Fibroblast of upper back skin (primary cell): Measurements from ENCODE around the gene SLC25A24.
"Not testable (repeated sequence)": the region's sequence is repeated elsewhere in the genome, so short reads cannot be mapped to it uniquely, and the experiment has no call there.

Experiments
- DNase-seq: peaks from one replicate; pipeline ENCODE4 v3.0.0-alpha.2; 2013

The SLC25A24 gene

DNA sequence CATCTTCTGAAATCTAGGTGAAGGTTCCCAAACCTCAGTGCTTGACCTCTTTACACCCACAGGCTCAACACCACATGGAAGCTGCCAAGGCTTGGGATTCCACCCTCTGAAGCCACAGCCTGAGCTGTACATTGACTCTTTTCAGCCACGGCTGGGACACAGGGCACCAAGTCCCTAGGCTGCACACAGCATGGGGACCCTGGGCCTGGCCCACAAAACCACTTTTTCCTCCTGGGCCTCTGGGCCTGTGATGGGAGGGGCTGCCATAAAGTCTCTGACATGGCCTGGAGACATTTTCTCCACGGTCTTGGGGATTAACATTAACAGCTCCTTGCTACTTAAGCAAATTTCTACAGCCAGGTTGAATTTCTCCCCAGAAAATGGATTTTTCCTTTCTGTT, 67.8 kb downstream of the SLC25A24 start:
- not testable (repeated sequence) for DNase-seq

DNA sequence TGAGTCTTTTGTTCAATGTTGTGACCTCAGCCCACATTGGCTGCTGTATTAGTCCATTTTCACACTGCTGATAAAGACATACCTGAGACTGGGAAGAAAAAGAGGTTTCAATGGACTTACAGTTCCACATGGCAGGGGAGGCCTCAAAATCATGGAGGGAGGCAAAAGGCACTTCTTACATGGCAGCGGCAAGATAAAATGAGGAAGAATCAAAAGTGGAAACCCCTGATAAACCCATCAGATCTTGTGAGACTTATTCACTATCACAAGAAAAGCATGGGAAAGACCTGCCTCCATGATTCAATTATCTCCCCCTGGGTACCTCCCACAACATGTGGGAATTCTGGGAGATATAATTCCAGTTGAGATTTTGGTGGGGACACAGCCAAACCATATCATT, 68.9 kb downstream of the SLC25A24 start:
- not testable (repeated sequence) for DNase-seq

DNA sequence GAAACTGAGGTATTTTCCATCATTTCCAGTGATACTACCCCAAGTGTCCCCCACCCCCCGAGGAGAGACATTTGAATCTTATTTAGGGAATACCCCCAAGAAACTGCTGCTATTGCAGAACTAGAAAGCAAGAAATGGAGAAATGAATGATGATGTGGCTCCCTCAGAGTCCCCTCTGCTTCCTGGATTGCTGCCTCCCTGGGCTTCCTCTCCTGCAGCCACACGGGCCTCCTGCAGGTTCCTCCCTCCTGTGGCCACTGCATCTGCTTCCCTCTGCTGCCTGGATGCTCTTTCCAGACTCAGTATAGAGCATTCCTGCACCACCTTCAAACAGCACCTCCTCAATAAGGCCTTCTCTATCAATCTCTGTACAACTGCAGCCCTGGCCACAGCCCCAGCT, 69.3 kb downstream of the SLC25A24 start:
- no peak for DNase-seq

DNA sequence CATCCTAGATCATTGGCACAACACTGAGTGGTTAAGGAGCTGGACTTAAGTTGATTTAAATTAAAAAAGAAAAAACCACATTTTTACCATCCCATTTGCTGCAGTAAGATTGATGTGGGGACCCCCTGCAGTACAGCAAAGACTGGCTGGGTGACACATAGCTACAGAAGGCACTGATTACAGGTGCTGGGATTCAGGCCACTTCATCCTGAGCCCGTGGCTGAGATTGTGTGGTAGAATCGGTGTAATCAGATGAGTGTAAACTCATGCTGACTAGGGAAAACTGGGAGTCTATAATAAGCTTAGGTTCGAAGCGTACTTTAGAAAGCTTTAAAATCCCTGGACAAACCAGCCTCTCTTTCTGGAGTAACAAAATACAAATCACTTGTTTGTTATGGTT, 70.1 kb downstream of the SLC25A24 start:
- DNase-seq = no peak

DNA sequence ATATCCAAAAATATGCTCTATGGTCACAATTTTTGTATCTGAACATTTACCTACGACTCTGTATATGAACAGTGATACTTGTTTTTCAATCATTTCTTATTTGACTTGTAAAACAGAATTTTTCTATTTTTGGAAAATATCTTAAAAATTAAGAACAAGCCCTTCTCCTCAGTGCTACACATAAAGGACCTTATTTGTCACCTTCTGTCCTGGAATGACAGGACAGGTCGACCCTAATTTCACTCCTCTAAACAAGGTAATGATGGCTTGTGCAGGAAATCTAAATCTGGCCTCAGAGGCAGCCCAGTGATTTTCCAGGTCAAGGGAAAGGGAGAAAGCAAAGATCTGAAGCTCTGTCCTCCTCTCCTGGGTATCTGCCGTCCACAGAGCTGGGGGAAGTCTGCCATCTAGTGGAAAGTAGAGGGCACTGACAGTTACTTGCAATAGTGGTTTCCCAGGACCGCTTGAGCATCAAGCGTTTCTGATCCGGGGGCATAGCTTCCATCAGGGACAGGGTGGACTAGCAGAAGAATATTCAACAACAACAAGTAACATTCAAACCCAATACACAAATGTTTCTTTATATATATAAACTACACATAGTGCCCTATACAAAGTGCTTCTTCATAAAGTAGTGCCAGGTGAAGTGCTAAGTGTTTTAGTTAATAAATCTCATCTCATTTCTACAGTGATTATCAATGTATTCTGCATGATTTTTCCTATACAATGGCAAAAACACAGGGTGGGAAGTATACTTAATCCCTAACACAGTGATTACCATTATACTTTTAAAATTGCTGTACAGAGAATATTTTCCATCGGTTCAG, 74.6 kb downstream of the SLC25A24 start:
- DNase-seq = peak; percentile 77

DNA sequence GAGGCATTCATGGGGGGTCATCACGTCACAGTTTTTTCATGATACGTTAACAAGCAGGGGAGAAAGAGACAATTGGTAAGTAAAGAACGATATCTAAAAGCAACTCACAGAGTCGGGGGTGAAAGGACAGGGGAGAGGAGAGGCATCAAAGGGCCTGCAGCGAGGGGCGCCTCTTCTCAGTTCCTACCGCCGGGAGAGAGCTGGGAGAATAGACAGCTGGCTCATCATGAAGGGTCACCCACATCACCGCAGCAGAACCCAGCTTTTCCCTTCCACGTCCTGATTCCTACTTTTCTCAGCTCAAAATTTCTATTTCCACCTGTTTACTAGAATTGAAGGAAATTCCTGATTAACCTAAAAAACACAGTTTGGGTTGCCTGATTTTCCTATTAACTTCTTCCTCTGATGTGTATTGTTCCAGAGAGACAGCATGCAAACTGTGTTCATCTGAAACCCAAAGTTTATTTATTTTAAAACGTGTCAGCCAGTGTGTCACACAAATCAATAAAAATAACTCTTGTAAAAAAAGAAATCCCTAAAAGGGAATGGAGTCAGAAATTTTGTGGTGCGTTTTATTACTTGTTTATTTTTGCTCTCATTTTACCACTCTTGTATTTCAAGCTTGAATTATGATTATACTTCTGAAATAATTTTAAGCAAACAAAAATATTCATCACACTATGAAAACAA, 75.4 kb downstream of the SLC25A24 start:
- no peak for DNase-seq

DNA sequence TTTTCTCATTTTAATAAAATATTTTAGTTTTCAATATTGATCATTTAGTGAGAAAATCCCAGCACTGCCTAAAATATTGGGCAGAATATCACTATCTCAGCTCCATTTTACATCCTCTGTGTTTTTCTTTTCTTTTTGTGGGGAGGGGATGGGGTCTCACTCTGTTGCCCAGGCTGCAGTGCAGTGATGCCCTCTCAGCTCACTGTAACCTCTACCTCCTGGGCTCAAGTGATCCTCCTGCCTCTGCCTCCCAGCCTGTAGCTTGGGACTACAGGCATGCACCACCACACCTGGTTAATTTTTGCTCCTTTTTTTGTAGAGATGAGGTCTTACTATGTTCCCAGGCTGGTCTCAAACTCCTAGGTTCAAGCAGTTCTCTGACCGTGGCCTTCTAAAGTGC, 76.1 kb downstream of the SLC25A24 start:
- DNase-seq = no peak

DNA sequence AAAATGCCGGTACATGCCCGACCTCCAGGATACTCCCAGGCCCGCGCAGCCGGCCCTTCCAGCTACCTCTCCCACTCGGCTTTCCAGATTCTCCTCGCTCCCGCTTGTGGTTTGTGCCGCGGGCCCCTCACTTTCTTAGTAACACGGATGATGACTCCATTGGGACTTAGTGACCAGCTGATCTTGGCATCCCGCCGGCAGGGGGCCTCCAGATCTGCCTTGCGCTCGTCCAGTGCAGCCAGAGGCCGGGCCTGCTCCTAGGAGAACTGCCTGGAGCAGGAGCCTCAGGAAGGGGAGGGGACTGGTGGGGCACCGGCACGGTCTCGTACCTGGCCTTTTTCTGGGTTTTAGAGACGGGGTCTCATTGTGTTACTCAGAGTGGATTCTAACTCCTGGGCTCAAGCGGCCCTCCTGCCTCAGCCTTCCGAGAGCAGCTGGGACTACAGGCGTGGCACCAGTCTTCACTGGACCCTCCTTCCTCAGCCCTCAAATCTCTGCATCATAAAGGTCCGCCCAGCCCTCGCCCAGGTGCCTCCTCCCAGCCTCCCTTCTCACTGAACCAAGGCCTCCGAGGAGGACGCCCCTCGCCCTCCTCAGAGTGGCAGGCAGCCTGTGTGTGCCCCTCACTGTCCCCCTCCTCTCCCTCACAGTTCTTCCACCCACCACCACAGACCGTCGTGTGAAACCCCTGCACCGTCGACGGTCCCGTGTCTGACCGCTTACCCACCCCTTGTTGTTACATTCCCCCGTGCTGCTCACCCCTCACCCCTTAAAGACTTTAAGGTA, 78.6 kb downstream of the SLC25A24 start:
- peak; percentile 45 for DNase-seq

DNA sequence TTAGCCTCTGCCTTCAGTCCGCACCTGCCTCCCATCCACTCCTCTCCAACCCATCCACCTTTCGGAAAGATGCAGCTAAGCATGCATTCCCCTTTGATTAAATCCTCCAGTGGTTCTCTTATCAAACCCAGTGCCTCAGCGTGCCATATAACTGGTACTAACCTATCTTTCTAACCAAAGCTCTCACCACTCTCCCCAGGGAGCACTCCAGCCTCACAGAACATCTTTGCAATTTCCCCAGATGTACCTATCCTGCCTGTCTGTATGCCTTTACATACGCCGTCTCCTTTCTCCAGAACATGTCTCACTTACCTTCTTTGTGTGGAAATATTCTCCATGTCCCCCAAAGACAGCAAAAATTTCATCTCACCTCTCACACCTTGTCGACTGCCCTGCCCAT, 80.0 kb downstream of the SLC25A24 start:
- no peak for DNase-seq

DNA sequence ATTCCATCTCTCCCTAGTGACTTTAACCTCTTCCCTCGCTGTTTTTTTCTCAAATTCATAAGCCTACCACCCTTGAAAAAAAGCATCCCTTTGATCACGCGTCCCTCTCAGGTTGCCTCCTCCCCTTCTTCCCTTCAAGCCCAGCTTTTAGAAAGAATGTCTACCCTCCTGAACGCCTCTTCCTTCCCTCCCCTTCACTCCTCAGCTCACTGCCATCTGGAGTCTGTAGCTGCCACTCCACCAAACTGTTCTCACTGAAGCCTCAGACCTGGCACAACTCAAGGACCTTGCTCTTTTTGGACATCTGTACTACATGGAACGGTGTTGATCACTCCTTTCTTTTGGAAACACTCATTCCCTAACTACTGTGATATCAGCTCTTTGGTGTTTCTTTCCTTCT, 80.6 kb downstream of the SLC25A24 start:
- DNase-seq = no peak

DNA sequence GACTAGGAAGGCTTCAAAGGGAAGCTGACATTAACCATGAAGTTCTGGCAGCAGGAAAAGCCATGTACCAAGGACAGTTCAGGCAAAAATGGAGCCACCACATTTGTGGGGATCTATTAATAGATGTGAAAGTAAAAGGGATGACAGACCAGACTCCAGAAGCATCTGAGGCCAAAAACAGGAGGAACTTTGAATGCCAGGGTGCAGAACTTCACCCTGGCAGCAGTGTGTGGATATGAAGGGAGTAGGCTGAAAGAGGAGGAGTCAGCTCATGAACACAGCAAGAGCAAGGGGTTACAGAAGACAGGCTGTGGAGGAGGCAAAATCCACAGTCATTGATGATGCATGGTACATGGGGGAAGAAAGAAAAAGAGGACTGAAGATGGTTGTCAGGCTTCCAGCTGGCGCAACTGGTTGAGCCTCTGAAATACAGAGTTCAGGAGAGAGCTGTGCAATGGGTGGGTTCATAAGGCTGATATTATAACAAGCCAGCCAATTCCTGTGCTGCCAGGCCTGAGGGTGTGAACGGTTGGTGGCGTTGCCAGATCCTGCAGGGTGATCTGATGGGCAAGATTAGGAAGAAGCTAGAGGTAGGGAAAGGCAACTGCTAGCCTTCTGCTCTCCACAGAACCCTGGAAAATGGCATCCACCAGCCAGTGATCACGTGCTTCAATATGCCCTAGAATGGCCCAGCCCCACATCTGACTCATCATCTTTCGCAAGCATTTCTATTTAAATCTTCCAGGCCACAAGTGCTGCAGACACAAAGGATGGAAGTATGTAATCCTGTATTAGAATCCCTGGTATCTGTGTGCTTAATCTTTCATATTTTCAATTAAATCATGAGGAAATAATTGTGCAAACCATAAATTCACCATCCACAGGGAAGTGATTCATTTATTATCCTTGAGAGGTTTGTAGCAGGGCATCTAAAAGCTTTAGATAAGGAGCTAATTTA, 81.9 kb downstream of the SLC25A24 start:
- DNase-seq = peak; percentile 87

DNA sequence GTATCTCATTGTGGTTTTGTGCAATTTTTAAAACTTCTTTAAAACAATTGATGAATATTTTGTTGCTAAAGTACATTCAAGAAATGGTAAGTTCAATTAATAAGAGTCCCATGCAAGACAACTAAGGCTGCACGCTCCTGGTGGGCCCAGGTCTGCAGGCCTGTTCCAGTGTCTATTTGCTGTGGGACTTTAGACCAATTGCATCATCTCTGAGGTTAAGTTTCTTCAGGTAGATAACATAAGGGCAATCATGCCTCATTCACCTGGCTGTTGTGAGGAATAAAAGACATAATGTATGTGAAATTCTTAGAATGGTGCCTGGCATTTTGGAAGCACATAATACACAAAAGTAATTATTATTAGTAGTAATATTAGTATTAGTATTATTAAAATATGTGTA, 82.9 kb downstream of the SLC25A24 start:
- no peak for DNase-seq

DNA sequence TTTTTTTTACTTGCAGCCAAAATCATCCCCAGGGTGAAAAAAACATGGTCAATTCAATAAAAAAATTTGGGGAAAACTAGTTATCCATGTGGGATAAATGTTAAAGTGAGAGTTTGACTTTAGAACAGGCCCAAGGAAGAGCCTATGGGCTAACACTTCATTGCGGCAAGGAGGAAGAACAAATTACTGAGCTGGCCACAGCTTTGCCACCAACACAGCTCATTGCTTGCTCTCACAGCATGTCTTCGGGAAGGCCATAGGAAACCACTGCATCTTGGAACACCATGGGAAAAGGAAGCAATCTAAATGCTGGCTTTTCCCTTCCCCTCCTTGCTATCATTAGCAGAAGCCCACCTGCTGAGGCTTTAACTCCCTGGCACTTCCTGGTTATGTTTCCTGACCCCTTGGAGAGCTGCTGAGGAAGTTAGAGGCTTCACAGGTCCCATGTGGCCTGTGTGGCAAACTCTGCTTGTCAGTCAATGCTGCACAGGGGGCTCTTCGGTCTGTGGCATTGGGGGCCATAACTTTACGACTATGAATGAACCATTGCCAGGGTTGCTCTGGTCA, 86.0 kb downstream of the SLC25A24 start:
- no peak for DNase-seq

DNA sequence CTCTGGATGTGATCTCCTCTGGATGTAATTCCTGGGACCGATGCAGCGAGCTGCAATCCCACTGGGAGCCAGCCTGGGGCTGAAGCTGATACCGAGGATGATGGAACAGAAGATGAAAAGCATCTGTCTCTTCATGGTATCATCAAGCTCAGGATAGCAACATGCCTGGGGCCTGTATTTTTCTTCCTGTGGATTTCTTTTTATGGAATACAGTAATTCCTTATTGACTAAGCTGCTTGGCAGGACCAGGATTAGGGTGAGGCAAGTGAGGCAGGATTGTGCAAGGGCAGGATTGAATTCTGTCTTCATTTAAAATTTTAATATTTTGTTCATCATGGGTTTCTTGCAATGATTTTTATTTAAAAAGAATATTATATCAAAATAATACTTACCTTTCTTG, 86.6 kb downstream of the SLC25A24 start:
- no peak for DNase-seq

DNA sequence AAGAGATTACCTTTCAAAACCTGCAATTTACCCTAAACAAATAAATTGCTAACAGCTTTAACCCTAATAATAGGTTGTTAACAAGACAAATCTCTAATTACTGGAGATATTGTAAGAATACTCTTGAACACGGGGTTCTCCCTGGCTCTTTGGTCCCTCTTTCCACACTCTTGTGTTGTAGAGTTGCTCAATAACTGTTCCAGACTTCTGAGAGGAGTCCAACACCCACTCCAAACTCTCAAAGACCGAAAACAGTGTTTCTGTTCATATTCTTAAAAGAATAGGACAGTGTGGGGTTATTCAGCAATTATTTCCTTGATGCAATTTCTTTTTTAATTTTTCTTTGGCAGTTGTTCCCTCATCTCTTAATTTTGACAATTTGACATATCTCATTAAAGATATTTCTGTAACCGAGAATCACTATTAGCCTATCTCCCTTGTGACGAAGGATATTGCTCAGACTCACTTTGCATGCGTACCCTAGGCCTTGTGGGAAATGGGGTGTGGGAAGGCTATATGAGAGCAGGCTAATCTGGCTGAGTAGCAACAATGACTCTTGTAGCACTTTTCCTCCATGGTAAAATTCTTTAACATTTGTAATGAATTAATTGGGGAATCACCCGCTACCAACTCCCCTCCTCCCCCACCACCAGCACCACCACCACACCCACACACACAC, 90.7 kb downstream of the SLC25A24 start:
- DNase-seq = no peak

DNA sequence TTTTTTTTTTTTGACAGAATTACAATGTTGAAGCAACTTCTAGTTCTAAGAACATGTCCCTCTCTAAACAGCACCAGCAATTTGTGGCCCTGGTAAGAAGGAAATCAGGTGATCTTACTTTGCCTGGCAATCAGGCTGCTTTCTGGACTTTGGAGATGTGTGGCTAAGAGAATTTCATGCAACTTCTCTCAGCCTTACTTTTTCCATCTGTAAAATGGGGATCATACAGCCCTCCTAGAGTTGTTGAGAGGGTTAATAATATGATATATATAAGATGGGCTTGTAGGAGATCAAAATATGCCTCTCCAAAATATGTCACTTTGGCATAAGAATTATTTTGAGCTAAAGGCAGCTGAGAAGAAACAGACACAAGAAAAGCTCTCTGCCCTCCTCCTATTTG, 92.0 kb downstream of the SLC25A24 start:
- no peak for DNase-seq

DNA sequence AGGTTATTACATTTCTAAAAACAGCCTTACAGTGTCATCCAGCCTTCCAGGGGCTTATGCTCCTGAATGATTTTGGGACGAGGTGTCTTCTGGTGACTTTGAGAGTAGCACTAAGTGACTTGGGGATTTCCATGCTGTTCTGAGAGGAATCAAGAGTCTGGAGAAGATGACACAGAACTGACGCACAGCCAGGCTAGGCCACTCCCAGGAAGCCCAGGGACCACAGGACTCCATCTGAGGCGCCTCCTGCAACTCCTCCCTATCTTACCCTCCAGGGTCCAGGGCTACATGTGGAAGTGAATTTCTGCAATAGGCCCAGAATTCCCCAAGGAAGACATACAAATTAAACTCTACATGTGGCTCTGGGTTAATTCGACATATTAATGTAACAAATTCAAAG, 92.5 kb downstream of the SLC25A24 start:
- DNase-seq = peak; percentile 50

DNA sequence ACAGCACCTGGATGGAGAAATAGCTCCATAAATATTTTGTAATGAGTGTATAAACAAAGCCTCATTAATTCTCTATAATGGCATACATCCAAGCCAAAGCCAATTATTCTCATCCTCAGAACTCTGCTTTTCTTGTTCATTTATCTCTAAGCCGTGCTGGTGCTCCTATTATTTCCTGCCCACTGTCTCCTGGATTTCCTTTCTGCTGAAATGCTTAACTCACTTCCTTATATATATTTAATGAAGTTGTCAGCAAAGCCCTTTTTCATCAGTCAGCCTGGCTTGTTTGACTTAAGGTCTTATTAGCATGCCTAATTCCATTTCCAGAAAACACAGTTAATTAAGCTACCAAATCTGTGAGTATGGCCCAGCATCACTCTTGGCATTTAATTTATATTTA, 93.4 kb downstream of the SLC25A24 start:
- DNase-seq = no peak

DNA sequence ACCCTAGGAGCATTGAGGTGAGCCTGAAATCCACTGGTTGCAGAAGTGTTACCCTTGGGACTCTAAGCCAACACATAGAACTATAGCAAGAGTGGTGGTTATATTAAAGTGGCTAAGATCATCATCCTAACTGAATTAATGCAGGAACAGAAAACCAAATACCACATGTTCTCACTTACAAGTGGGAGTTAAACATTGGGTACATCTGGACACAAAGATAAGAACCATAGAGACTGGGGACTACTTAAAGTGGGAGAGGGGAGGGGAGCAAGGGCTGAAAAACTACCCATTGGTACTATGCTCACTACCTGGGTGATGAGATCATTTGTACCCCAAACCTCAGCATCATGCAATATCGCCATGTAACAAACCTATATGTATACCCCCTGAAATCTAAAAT, 100.0 kb downstream of the SLC25A24 start:
- DNase-seq = no peak

DNA sequence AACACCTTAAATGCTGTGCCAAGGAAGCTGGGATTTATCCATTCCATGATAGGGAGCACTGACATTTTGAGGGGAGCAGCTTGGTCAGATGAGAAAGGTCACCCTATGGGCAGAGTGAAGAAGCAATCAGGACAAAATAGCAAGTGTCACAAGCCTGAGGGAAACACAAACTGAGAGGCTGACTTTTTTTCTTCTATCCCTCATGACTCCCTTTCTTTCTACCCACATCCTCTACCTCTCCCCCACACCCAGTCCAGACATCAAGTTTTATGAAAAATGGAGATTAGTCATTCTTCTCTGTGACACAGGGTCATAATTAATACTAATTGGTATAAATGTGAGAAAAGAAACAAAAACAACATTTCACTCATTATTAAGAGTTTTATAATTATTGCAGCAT, 103.1 kb downstream of the SLC25A24 start:
- DNase-seq = no peak

DNA sequence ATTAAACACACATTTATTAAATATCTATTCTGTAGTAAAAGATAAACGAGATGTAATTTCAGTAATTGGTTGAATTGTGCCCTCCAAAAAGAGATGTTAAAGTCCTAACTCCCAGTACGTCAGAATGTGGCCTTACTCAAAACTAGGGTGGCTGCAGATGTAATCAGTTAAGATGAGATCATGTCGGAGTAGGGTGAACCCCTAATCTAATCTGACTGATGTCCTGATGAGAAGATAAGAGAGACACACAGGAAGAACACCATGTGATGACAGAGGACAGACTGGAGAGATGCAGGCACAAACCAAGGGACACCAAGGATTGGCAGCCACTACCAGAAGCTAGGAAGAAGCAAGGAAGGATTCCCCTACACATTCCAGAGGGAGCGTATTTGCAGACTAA, 104.1 kb downstream of the SLC25A24 start:
- DNase-seq = no peak

DNA sequence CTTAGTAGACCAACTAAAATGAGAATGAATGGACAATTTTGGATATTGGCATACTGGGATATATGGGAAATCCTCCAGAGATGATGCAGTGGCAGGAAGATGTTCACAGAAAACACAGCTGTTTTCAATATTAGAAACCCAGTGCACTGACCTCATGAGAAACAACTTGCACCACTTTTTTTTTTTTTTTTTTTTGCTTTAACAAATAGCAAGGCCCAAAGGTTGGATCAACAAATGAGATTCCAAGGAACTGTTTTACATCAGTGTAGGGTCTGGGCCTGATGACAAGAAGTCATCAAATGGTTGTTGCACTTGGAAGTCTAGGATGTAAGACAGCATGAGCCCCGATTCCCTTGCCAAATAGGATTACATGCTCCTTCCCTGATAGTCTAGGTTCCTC, 110.7 kb downstream of the SLC25A24 start:
- DNase-seq = peak; percentile 37
